Ovary (tissue), 9 donors: ENCODE results near the gene CCDC102A. TPM values are rescaled to one million over a fixed set of nuclear protein-coding genes. Genes with fewer than 3 reads are reported as not detected.

Experiments used
- DNase-seq, 5 donors: peaks; one replicate each; pipeline ENCODE4 v3.0.0-alpha.2; 2019 to 2020
- H3K27ac ChIP-seq, 2 donors: fragments of 200-600 bp; one replicate each; pipeline versions ENCODE4 v1.5.1 to v1.8.0; 2019 to 2022
- H3K27me3 ChIP-seq: fragments of 200-600 bp; one replicate; pipeline ENCODE4 v1.8.0; 2022
- H3K36me3 ChIP-seq: fragments of 200-600 bp; sonication (generic); one replicate; pipeline ENCODE4 v1.5.1; 2019
- H3K4me1 ChIP-seq: one replicate; pipeline ENCODE4 v1.8.1; 2013; ENCODE audit warnings: mild to moderate bottlenecking, moderate library complexity; ENCODE audit not compliant: insufficient read depth
- H3K4me3 ChIP-seq: fragments of 200-600 bp; sonication (generic); one replicate; pipeline ENCODE4 v1.5.1; 2017
- H3K9me3 ChIP-seq, 2 donors: fragments of 200-600 bp in 1 of 2; sonication (generic) in 1 of 2; one replicate each; pipeline versions ENCODE4 v1.5.1 to v1.8.1; 2013 to 2019; ENCODE audit warnings: mild to moderate bottlenecking in 1 of 2, moderate library complexity in 1 of 2
- EP300 ChIP-seq: sonication (generic); formaldehyde crosslinking; IDR thresholded peaks from one replicate; pipeline ENCODE4 v1.6.1; 2017; ENCODE audit warnings: antibody characterized with exemption
- POLR2A ChIP-seq: fragments of 450-650 bp; IDR thresholded peaks from one replicate; pipeline ENCODE4 v1.6.1; 2017; ENCODE audit warnings: antibody characterized with exemption, mild to moderate bottlenecking, moderate library complexity
- WGBS, 3 donors: extraction: QIAGEN DNeasy Blood & Tissue Kit in 1 of 3; methylation state at CpG; one replicate each; pipeline versions ENCODE4 v1.1.5 to v1.1.7; 2013 to 2017; 5-methylcytosine and 5-hydroxymethylcytosine counted together
- intact Hi-C, 4 donors: fragments of 100-400 bp; cut with DNase I; formaldehyde crosslinking; loops; one replicate each; pipeline versions ENCODE4 v1.11.0 to v1.15.1; 2022 to 2023
- polyA plus RNA-seq, 2 donors: library from polyadenylated mRNA; stranded (reverse); fragments of 200-250 nt in 1 of 2; fragments of 350-450 nt in 1 of 2; fragmentation: Illumina TruSeq in 1 of 2; extraction: RNeasy Lipid Tissue Mini Kit (QIAGEN cat#74804) in 1 of 2; gene quantifications; one replicate each; pipeline ENCODE4 v1.2.3, GENCODE V29; 2013 to 2014
- total RNA-seq, 7 donors: library from RNA; depleted of rRNA in 2 of 7; stranded (reverse); fragments of >200 nt in 2 of 7; fragmentation: NEBNext Ultra II Directional in 3 of 7; extraction: Animal tissue kit (Norgen Biotek cat#: 25700) in 3 of 7; gene quantifications; one replicate each; pipeline versions ENCODE4 v1.1.0 to v1.2.4, GENCODE V29; 2016 to 2023
- TF ChIP-seq, protein P1 (sequence below), 3 donors: fragments of 450-650 bp in 2 of 3; fragments of 200-600 bp in 1 of 3; IDR thresholded peaks; one replicate each; pipeline versions ENCODE4 v1.5.1 to v1.8.0; 2016 to 2022; ENCODE audit warnings: antibody characterized with exemption in 3 of 3, mild to moderate bottlenecking in 1 of 3
- donor health status: DM: no; HTN: no; CAD: no; lungs with moderate emphysema.
- donor health status: DM: no; HTN: no; CAD: no.
- donor health status: Bipolar disorder and iron deficiency.
- donor health status: DM: yes; HTN: yes; CAD: no.
- donor health status: DM: no; HTN: no; CAD: no.
- donor health status: DM: yes; HTN: yes; CAD: no.

CCDC102A gene
- total and polyA plus RNA-seq, 9 donors, result 5.9 to 22.4 (median 12.5) TPM

DNA sequence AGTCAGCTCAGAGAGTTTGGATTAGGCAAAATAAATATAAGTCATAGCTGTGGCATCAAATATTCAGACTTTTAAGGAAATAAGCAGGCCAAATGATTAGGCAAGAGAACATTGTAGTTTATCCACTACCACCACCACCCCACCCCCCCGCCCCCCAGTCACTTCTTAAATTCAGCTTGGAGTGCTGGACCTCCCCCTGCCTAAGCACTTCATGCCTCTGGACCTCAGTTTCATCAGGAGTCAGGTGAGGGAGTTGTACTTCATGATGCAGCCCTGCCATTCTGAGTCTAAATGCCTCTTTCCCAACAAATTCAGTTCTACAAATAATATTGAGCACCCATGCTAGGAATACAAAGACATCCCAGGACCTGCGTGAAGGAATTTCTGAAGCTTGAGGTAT, 71.8 kb downstream of the CCDC102A start:
- Histone ChIP-seq H3K4me1 (peaks cover 11% of the 10 kb centered on the region), H3K9me3 (no peaks in the 10 kb centered on the region), H3K4me3 (no peak overlapping the region), H3K36me3 (no peaks in the 10 kb centered on the region), H3K27me3 (no peaks in the 10 kb centered on the region), H3K27ac (no peak overlapping the region)
- no peak for DNase-seq
- TF ChIP-seq EP300 (no peak), POLR2A (no peak)
- TF ChIP-seq, protein P1, sequence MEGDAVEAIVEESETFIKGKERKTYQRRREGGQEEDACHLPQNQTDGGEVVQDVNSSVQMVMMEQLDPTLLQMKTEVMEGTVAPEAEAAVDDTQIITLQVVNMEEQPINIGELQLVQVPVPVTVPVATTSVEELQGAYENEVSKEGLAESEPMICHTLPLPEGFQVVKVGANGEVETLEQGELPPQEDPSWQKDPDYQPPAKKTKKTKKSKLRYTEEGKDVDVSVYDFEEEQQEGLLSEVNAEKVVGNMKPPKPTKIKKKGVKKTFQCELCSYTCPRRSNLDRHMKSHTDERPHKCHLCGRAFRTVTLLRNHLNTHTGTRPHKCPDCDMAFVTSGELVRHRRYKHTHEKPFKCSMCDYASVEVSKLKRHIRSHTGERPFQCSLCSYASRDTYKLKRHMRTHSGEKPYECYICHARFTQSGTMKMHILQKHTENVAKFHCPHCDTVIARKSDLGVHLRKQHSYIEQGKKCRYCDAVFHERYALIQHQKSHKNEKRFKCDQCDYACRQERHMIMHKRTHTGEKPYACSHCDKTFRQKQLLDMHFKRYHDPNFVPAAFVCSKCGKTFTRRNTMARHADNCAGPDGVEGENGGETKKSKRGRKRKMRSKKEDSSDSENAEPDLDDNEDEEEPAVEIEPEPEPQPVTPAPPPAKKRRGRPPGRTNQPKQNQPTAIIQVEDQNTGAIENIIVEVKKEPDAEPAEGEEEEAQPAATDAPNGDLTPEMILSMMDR (IDR thresholded peaks at IDR 0.05), result no peak
- intact Hi-C loops, result loop anchor here in 1 of 4 donors (10.0 kb wide), 1 partner anchor 50 kb away; no protein-coding TSS in a partner anchor
- WGBS, 3 donors, result 87 to 96% (median 92%) methylated on average over 2 of the region's 2 CpGs

DNA sequence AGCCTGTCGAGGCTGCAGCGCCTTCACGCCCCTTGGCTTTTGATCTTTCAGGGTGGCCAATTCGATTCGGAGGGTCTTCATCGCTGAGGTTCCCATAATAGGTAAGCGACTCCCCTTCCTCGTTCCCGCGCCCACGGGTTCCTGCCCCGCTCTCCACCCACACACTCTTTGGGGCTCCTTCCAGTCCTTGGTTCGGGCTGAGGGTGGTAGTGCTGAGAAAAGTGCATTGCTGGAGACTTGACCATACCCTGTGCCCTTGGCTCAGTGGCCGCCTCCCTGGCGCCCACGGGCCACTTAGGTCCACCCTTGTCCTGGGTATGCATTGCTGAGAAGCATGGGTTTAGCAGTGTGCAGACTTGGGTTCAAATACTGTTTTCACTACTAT, 73.4 kb downstream of the CCDC102A start:
- peak overlapping the region; percentile 56 to 76 for H3K27ac ChIP-seq
- H3K27me3 ChIP-seq, result no peaks in the 10 kb centered on the region
- intact Hi-C loops, result loop anchor here in 1 of 4 donors (10.0 kb wide), 1 partner anchor 52 kb away; no protein-coding TSS in a partner anchor
- peaks cover 11% of the 10 kb centered on the region for H3K4me1 ChIP-seq
- H3K9me3 ChIP-seq, result no peaks in the 10 kb centered on the region
- H3K4me3 ChIP-seq, result peak overlapping the region; percentile 99
- TF ChIP-seq EP300 (no peak), POLR2A (no peak)
- TF ChIP-seq, protein P1 (IDR thresholded peaks at IDR 0.05), result no peak
- WGBS, 3 donors, result 0 to 1% (median 0%) methylated on average over 16 of the region's 16 CpGs
- H3K36me3 ChIP-seq, result no peaks in the 10 kb centered on the region
- no peak for DNase-seq

DNA sequence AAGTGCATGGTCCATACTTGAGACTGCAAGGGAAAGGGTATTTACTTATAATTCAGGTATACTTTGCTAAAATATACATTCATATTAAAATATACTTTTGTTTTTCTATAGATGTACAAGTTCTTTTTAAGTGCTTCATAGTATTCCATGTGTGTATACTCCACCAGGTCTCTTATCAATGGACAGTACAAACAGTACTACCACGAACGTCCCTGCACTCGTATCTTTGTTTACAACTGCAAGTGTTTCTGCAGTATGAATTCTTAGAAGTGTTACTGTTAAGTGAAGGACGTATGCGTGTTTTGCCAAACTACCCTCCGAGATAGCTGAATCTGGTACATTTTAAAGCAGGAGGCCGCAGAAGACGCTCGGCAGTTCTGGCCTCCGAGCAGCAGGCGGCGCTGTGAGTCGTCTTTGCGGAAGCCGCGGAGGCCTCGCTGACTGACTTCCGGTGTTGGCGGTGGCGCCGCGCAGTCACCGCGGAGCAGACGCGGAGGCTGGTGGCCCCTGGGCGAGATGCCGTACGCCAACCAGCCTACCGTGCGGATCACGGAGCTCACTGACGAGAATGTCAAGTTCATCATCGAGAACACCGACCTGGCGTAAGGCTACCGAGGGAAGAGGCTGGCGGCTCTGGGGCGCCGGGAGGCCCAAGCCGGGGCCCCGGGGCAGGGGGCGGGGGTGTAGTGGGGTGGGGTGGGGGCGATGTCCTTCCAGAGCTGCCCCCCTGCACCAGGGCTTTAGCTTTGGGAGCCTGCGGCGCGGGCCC, 74.0 kb downstream of the CCDC102A start, which contains the start of gene POLR2C:
Gene POLR2C (plus strand): TSS at position 471 of the 769 bp plus-strand sequence. CDS start 46 bp downstream, at position 517.
- Histone ChIP-seq H3K36me3 (no peaks in the 10 kb centered on the region), H3K4me3 (peak within 1 kb of the TSS; percentile 99), H3K27me3 (no peaks in the 10 kb centered on the region), H3K4me1 (peaks cover 11% of the 10 kb centered on the region), H3K27ac (peak within 1 kb of the TSS; percentile 56 to 76), H3K9me3 (no peaks in the 10 kb centered on the region)
- intact Hi-C loops, result loop anchor here in 1 of 4 donors (10.0 kb wide), 1 partner anchor 52 kb away; no protein-coding TSS in a partner anchor
- WGBS, 3 donors, result 0 to 1% (median 1%) methylated on average over 44 to 47 of the region's 47 CpGs
- peak; percentile 82 to 92 (median 87) for DNase-seq
- TF ChIP-seq, protein P1 (IDR thresholded peaks at IDR 0.05), result peak; percentile 91 to 96 (median 94)
- TF ChIP-seq EP300 (no peak), POLR2A (peak; percentile 92)

Other genes starting within 250 kb of the CCDC102A start
- under 1 TPM in 1 of 7 donors, not detected in 6; 0.74 TPM for gene CCL22, start 177.8 kb downstream of the CCDC102A start, total RNA-seq
- gene CCL22, start 177.8 kb downstream of the CCDC102A start, polyA plus RNA-seq, result under 1 TPM in 1 of 2 donors, not detected in 1; 0.40 TPM
- 10 to 100 TPM in 2 of 7 donors, 1 to 10 TPM in 5; 2.2 to 12.2 (median 6.6) TPM for gene CX3CL1, start 164.1 kb downstream of the CCDC102A start, total RNA-seq
- 1 to 10 TPM; 9.8 to 9.9 TPM for gene CX3CL1, start 164.1 kb downstream of the CCDC102A start, polyA plus RNA-seq
- not detected for gene CCL17, start 131.8 kb downstream of the CCDC102A start, total RNA-seq
- gene CCL17, start 131.8 kb downstream of the CCDC102A start, polyA plus RNA-seq, result not detected
- gene CIAPIN1, start 89.2 kb downstream of the CCDC102A start, total RNA-seq, result 10 to 100 TPM in 6 of 7 donors, 1 to 10 TPM in 1; 9.2 to 33.5 (median 20.8) TPM
- gene CIAPIN1, start 89.2 kb downstream of the CCDC102A start, polyA plus RNA-seq, result 10 to 100 TPM; 16.0 to 32.8 TPM
- gene COQ9, start 89.1 kb downstream of the CCDC102A start, total RNA-seq, result 10 to 100 TPM; 24.4 to 37.5 (median 29.7) TPM
- 10 to 100 TPM; 36.2 to 68.8 TPM for gene COQ9, start 89.1 kb downstream of the CCDC102A start, polyA plus RNA-seq
- gene POLR2C, start 73.9 kb downstream of the CCDC102A start, total RNA-seq, result 10 to 100 TPM; 54.9 to 96.9 (median 65.8) TPM
- 10 to 100 TPM; 70.5 to 74.1 TPM for gene POLR2C, start 73.9 kb downstream of the CCDC102A start, polyA plus RNA-seq
- gene DOK4, start 50.1 kb downstream of the CCDC102A start, total RNA-seq, result 10 to 100 TPM; 14.0 to 34.7 (median 29.2) TPM
- 10 to 100 TPM in 1 of 2 donors, 1 to 10 TPM in 1; 9.9 to 26.7 TPM for gene DOK4, start 50.1 kb downstream of the CCDC102A start, polyA plus RNA-seq
- gene ADGRG5, start 6.1 kb upstream of the CCDC102A start, total RNA-seq, result under 1 TPM; 0.12 to 0.43 (median 0.27) TPM
- gene ADGRG5, start 6.1 kb upstream of the CCDC102A start, polyA plus RNA-seq, result under 1 TPM in 1 of 2 donors, not detected in 1; 0.15 TPM
- 10 to 100 TPM in 4 of 7 donors, 1 to 10 TPM in 3; 6.2 to 54.0 (median 20.4) TPM for gene ADGRG1, start 92.1 kb upstream of the CCDC102A start, total RNA-seq
- gene ADGRG1, start 92.1 kb upstream of the CCDC102A start, polyA plus RNA-seq, result 1 to 10 TPM; 6.9 to 9.1 TPM
- gene ADGRG3, start 131.7 kb upstream of the CCDC102A start, total RNA-seq, result 1 to 10 TPM in 3 of 7 donors, under 1 TPM in 4; 0.40 to 1.7 (median 0.92) TPM
- gene ADGRG3, start 131.7 kb upstream of the CCDC102A start, polyA plus RNA-seq, result 1 to 10 TPM in 1 of 2 donors, under 1 TPM in 1; 0.88 to 1.2 TPM
- 10 to 100 TPM in 1 of 7 donors, 1 to 10 TPM in 1, under 1 TPM in 3, not detected in 2; 0.36 to 12.5 (median 0.84) TPM for gene DRC7, start 158.2 kb upstream of the CCDC102A start, total RNA-seq
- gene DRC7, start 158.2 kb upstream of the CCDC102A start, polyA plus RNA-seq, result under 1 TPM in 1 of 2 donors, not detected in 1; 0.07 TPM
- 10 to 100 TPM in 5 of 7 donors, 1 to 10 TPM in 2; 7.7 to 20.2 (median 14.9) TPM for gene KATNB1, start 199.2 kb upstream of the CCDC102A start, total RNA-seq
- 10 to 100 TPM in 1 of 2 donors, 1 to 10 TPM in 1; 3.4 to 11.0 TPM for gene KATNB1, start 199.2 kb upstream of the CCDC102A start, polyA plus RNA-seq